CD4-positive, alpha-beta T cell (primary cell): ENCODE results near the gene ZP3. TPM values are rescaled to one million over a fixed set of nuclear protein-coding genes. Genes with fewer than 3 reads are reported as not detected.
"Not testable (repeated sequence)": the region's sequence is repeated elsewhere in the genome, so short reads cannot be mapped to it uniquely, and the experiment has no call there.

Experiments used
- ATAC-seq: fragments of 200-7000 bp; cut with Tn5 transposase; one replicate; pipeline ENCODE4 v1.10.0; 2022; ENCODE audit warnings: mild to moderate bottlenecking; ENCODE audit not compliant: poor library complexity
- CTCF ChIA-PET: fragments of 350-600 bp; sonication (Branson Sonifier 250); formaldehyde crosslinking; loops from one replicate; lab custom pipeline; 2021; ENCODE audit warnings: antibody characterized with exemption, inconsistent platforms; lab: Charles Lee
- POLR2A ChIA-PET: fragments of 350-600 bp; sonication (Branson Sonifier 250); formaldehyde crosslinking; loops from one replicate; lab custom pipeline; 2021; ENCODE audit warnings: antibody characterized with exemption, inconsistent platforms; lab: Charles Lee
- DNase-seq, 14 experiments: peaks; one replicate each; pipeline ENCODE4 v3.0.0-alpha.2; 2013 to 2020; ENCODE audit warnings: mixed read lengths in 2 of 14
- H3K27ac ChIP-seq, 2 donors: one replicate each; pipeline versions ENCODE4 v1.5.1 to v1.7.0; 2013; ENCODE audit warnings: low read length in 2 of 2, low read depth in 1 of 2, mild to moderate bottlenecking in 1 of 2
- H3K27me3 ChIP-seq, 2 experiments: 1 replicate in 1 of 2; 2 replicates in 1 of 2; pipeline versions ENCODE4 v1.6.1 to v1.7.0; 2013; ENCODE audit warnings: low read length in 2 of 2, control low read depth in 1 of 2, mild to moderate bottlenecking in 1 of 2, moderate library complexity in 1 of 2; ENCODE audit not compliant: insufficient read depth in 2 of 2, control insufficient read depth in 1 of 2
- H3K36me3 ChIP-seq: one replicate; pipeline ENCODE4 v1.6.1; 2013; ENCODE audit warnings: low read length, control low read depth; ENCODE audit not compliant: insufficient read depth
- H3K4me1 ChIP-seq: one replicate; pipeline ENCODE4 v1.6.1; 2013; ENCODE audit warnings: low read length, control low read depth; ENCODE audit not compliant: insufficient read depth
- H3K4me3 ChIP-seq: one replicate; pipeline ENCODE4 v1.5.1; 2013; ENCODE audit warnings: mild to moderate bottlenecking, low read length, moderate library complexity
- H3K9me3 ChIP-seq, 2 experiments: 1 replicate in 1 of 2; 2 replicates in 1 of 2; pipeline versions ENCODE4 v1.6.1 to v1.7.0; 2013; ENCODE audit warnings: low read length in 2 of 2, mild to moderate bottlenecking in 2 of 2, control low read depth in 1 of 2, moderate library complexity in 1 of 2; ENCODE audit not compliant: control insufficient read depth in 1 of 2, insufficient read depth in 1 of 2
- H3K27ac Mint-ChIP-seq: one replicate; pipeline ENCODE4 v1.8.0; 2020; ENCODE audit warnings: mixed read lengths
- H3K27me3 Mint-ChIP-seq: one replicate; pipeline ENCODE4 v1.8.0; 2021; ENCODE audit warnings: mixed read lengths
- H3K36me3 Mint-ChIP-seq: one replicate; pipeline ENCODE4 v1.8.0; 2021; ENCODE audit warnings: low read depth, mixed read lengths
- H3K4me1 Mint-ChIP-seq: one replicate; pipeline ENCODE4 v1.8.0; 2021; ENCODE audit warnings: low read depth, mixed read lengths
- H3K4me3 Mint-ChIP-seq: one replicate; pipeline ENCODE4 v1.8.0; 2020; ENCODE audit warnings: mild to moderate bottlenecking, mixed read lengths
- H3K9me3 Mint-ChIP-seq: one replicate; pipeline ENCODE4 v1.8.0; 2020; ENCODE audit warnings: mixed read lengths
- CTCF ChIP-seq: fragments of 200-600 bp; IDR thresholded peaks from one replicate; pipeline ENCODE4 v1.8.0; 2022; ENCODE audit warnings: antibody characterized with exemption, mild to moderate bottlenecking
- intact Hi-C, 2 experiments: fragments of 100-400 bp; cut with DNase I in 1 of 2; cut with micrococcal nuclease in 1 of 2; formaldehyde crosslinking; loops; one replicate each; pipeline versions ENCODE4 v1.15.1 to v1.9.0; 2023 to 2025; cut with DNase I, micrococcal nuclease
- total RNA-seq, 174 experiments: library from RNA in 2 of 174; stranded (reverse) in 2 of 174; gene quantifications; one replicate each; pipeline ENCODE4 v1.2.3 and lab custom pipeline; 2021 to 2026

Gene ZP3
- total RNA-seq, 2 experiments from 2014 or later: 3.2 to 7.0 TPM

GRCh38 chr7:76423666-76424412, 911 bp upstream of the ZP3 start:
- H3K36me3 Mint-ChIP-seq: no peaks in the 10 kb centered on the region
- Histone ChIP-seq H3K27ac (no peak overlapping the region), H3K4me3 (no peak overlapping the region), H3K4me1 (peaks cover 5% of the 10 kb centered on the region), H3K36me3 (no peaks in the 10 kb centered on the region), H3K27me3 (peaks cover 0 to 2% of the 10 kb centered on the region in 2 experiments), H3K9me3 (no peaks in the 10 kb centered on the region)
- peaks cover 7% of the 10 kb centered on the region for H3K27me3 Mint-ChIP-seq
- CTCF ChIA-PET: no interaction called here
- DNase-seq: no peak
- no peaks in the 10 kb centered on the region for H3K9me3 Mint-ChIP-seq
- H3K27ac Mint-ChIP-seq: no peak overlapping the region
- H3K4me3 Mint-ChIP-seq: no peak overlapping the region
- ATAC-seq: no peak
- no peak for TF ChIP-seq CTCF
- H3K4me1 Mint-ChIP-seq: no peaks in the 10 kb centered on the region
- POLR2A ChIA-PET: no interaction called here
- intact Hi-C loops: no loop called here

- Mint-ChIP-seq H3K36me3 (no peaks in the 10 kb centered on the region), H3K27ac (no peak overlapping the region), H3K4me1 (no peaks in the 10 kb centered on the region), H3K27me3 (peaks cover 6% of the 10 kb centered on the region), H3K9me3 (no peaks in the 10 kb centered on the region), H3K4me3 (no peak overlapping the region)
- Histone ChIP-seq H3K27me3 (peaks cover 0 to 2% of the 10 kb centered on the region in 2 experiments), H3K4me3 (no peak overlapping the region), H3K27ac (no peak overlapping the region), H3K4me1 (peaks cover 5% of the 10 kb centered on the region), H3K36me3 (no peaks in the 10 kb centered on the region), H3K9me3 (no peaks in the 10 kb centered on the region)
- intact Hi-C loops: no loop called here
- no peak for ATAC-seq
- POLR2A ChIA-PET: no interaction called here
- CTCF ChIA-PET: no interaction called here
- TF ChIP-seq CTCF: no peak
- DNase-seq: no peak
Measured at GRCh38 chr7:76425156-76425555, 406 bp downstream of the ZP3 start.

- H3K9me3 Mint-ChIP-seq: not testable (repeated sequence)
Measured at GRCh38 chr7:76425558-76425957, 808 bp downstream of the ZP3 start.

GRCh38 chr7:76426246-76426645, 1.5 kb downstream of the ZP3 start:
- no peaks in the 10 kb centered on the region for H3K36me3 ChIP-seq
- ATAC-seq (no peak), DNase-seq (no peak)
- Mint-ChIP-seq H3K36me3 (no peaks in the 10 kb centered on the region), H3K27me3 (peaks cover 4% of the 10 kb centered on the region), H3K4me3 (no peak overlapping the region), H3K27ac (no peak overlapping the region), H3K4me1 (no peaks in the 10 kb centered on the region), H3K9me3 (no peaks in the 10 kb centered on the region)
- H3K27me3 ChIP-seq: peaks cover 0 to 2% of the 10 kb centered on the region in 2 experiments
- H3K4me1 ChIP-seq: peaks cover 5% of the 10 kb centered on the region
- no peak for TF ChIP-seq CTCF
- intact Hi-C loops: no loop called here
- H3K4me3 ChIP-seq: no peak overlapping the region
- no peaks in the 10 kb centered on the region for H3K9me3 ChIP-seq
- H3K27ac ChIP-seq: no peak overlapping the region
- ChIA-PET CTCF (no interaction called here), POLR2A (no interaction called here)

More at GRCh38 chr7:76425558-76425957, 808 bp downstream of the ZP3 start:
- H3K4me1 Mint-ChIP-seq, H3K36me3 ChIP-seq, POLR2A ChIA-PET, H3K4me3 ChIP-seq, H3K27me3 ChIP-seq, H3K4me1 ChIP-seq, H3K9me3 ChIP-seq, ATAC-seq, DNase-seq, CTCF ChIA-PET, H3K27ac Mint-ChIP-seq, H3K27me3 Mint-ChIP-seq, intact Hi-C loops, H3K36me3 Mint-ChIP-seq, H3K27ac ChIP-seq, H3K4me3 Mint-ChIP-seq: not testable (repeated sequence)
